Esophagus squamous epithelium (tissue), 4 donors: ENCODE data around the gene WWOX.

ENCODE experiments used
- CTCF ChIP-seq, 6 experiments: fragments of 450-650 bp in 4 of 6; fragments of 200-600 bp in 2 of 6; sonication (generic) in 2 of 6; IDR thresholded peaks; one replicate each; pipeline ENCODE4 v1.5.1; 2016 to 2019; ENCODE audit warnings: antibody characterized with exemption in 6 of 6, mild to moderate bottlenecking in 4 of 6, moderate library complexity in 4 of 6
- POLR2A ChIP-seq, 4 donors: fragments of 450-650 bp; IDR thresholded peaks; one replicate each; pipeline ENCODE4 v1.6.1; 2017; ENCODE audit warnings: antibody characterized with exemption in 4 of 4, mild to moderate bottlenecking in 4 of 4, moderate library complexity in 3 of 4

GRCh38 chr16:78220571-78220970, 121.1 kb downstream of the WWOX start:
- TF ChIP-seq CTCF (IDR thresholded peaks at IDR 0.05) (no peak), POLR2A (IDR thresholded peaks at IDR 0.05) (no peak)
